ENCODE data around the gene GAMT. TPM values are rescaled to one million over a fixed set of nuclear protein-coding genes. Genes with fewer than 3 reads are reported as not detected.
A peak's percentile ranks its signal among the peaks of the same experiment; 100 is the strongest.

The GAMT gene
- total RNA-seq, 6 experiments from 2014 or later, result 151 to 380 (median 221) TPM

DNA sequence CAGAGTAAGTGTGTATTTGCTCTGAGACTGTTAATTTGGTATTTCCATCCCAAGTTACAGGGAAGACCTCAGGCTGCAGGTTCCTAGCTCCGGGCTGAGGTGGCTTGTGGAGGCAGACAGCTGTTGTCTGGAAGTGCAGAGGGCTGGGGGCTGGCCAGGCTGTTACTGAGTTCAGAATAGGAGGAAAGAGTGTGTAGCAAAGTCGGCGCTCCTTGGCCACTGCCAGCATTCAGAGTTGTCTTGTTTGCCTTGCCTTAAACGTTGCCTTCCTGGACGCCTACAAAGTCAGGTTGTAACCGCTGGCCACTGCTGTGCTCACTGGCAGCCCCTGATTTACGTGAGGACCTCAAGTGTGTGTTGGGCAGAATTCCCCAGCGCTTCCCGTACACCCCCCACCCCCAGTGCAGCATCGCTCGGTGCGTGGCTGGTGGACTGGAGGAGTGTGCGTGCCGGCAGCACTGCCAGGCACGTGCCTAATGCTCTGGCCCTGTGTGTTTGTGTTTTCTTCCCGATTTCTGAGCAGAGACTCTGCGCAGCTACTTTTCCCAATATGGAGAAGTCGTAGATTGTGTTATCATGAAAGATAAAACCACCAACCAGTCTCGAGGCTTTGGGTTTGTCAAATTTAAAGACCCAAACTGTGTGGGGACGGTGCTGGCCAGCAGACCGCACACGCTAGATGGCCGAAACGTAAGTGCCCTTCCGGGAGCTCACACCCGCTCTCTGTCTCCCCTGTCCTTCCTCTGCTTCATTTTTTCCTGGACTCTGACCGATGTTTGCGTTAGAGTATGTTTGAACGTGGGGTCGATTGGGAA, 16.5 kb upstream of the GAMT start:
- ATAC-seq (peak; percentile 4 to 27 (median 26)), DNase-seq (peak in 1 of 3 donors; percentile 56)
- Histone ChIP-seq H3K4me3 (no peak overlapping the region), H3K4me1 (peaks cover 0 to 51% (median 20%) of the 10 kb centered on the region in 4 donors), H3K36me3 (peaks cover 0 to 37% (median 18%) of the 10 kb centered on the region in 4 donors), H3K27ac (peak overlapping the region in 2 of 3 donors; percentile 21 to 56), H3K9me3 (no peaks in the 10 kb centered on the region), H3K27me3 (no peaks in the 10 kb centered on the region)
- 49% methylated on average over 23 of the region's 30 CpGs for whole genome bisulfite sequencing (ENCODE audit: insufficient coverage, low coverage, low lambda C conversion rate, missing lambda C conversion rate)
- intact Hi-C loops (cut with DNase I), result no loop called here
- no peak for TF ChIP-seq POLR2A (IDR thresholded peaks at IDR 0.05)
- TF ChIP-seq, protein P1, sequence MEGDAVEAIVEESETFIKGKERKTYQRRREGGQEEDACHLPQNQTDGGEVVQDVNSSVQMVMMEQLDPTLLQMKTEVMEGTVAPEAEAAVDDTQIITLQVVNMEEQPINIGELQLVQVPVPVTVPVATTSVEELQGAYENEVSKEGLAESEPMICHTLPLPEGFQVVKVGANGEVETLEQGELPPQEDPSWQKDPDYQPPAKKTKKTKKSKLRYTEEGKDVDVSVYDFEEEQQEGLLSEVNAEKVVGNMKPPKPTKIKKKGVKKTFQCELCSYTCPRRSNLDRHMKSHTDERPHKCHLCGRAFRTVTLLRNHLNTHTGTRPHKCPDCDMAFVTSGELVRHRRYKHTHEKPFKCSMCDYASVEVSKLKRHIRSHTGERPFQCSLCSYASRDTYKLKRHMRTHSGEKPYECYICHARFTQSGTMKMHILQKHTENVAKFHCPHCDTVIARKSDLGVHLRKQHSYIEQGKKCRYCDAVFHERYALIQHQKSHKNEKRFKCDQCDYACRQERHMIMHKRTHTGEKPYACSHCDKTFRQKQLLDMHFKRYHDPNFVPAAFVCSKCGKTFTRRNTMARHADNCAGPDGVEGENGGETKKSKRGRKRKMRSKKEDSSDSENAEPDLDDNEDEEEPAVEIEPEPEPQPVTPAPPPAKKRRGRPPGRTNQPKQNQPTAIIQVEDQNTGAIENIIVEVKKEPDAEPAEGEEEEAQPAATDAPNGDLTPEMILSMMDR (IDR thresholded peaks at IDR 0.05), result no peak

DNA sequence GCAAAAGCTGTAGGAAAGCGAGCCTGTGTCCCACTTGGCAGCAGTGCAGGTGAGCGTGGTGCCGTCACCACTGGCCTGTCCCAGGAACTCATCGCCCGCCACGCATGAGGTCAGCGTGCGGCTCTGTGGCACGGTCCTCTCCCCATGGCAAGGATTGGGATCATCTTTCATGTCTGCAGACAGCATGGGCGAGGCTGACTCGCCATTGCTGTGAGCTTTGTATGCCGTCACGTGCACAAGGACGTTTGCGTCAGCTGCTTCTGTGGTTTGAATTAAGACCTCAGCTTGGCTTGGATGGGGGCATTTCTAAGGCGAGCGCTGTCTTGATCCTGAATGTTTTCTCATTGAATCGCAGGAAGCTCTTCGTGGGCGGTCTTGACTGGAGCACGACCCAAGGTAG, 15.8 kb upstream of the GAMT start:
- no peak overlapping the region for H3K4me3 ChIP-seq
- DNase-seq (peak in 2 of 3 donors; percentile 53 to 54), ATAC-seq (peak in 3 of 4 donors; percentile 31 to 37 (median 35))
- no peaks in the 10 kb centered on the region for H3K27me3 ChIP-seq
- no peaks in the 10 kb centered on the region for H3K9me3 ChIP-seq
- peaks cover 0 to 58% (median 21%) of the 10 kb centered on the region in 4 donors for H3K4me1 ChIP-seq
- H3K27ac ChIP-seq, result peak overlapping the region in 1 of 3 donors; percentile 2
- H3K36me3 ChIP-seq, result peaks cover 0 to 36% (median 16%) of the 10 kb centered on the region in 4 donors
- WGBS (ENCODE audit: insufficient coverage, low coverage, low lambda C conversion rate, missing lambda C conversion rate), result 65% methylated on average over 7 of the region's 21 CpGs
- TF ChIP-seq POLR2A (IDR thresholded peaks at IDR 0.05), result no peak
- TF ChIP-seq, protein P1 (IDR thresholded peaks at IDR 0.05), result no peak
- intact Hi-C loops (cut with DNase I), result no loop called here

DNA sequence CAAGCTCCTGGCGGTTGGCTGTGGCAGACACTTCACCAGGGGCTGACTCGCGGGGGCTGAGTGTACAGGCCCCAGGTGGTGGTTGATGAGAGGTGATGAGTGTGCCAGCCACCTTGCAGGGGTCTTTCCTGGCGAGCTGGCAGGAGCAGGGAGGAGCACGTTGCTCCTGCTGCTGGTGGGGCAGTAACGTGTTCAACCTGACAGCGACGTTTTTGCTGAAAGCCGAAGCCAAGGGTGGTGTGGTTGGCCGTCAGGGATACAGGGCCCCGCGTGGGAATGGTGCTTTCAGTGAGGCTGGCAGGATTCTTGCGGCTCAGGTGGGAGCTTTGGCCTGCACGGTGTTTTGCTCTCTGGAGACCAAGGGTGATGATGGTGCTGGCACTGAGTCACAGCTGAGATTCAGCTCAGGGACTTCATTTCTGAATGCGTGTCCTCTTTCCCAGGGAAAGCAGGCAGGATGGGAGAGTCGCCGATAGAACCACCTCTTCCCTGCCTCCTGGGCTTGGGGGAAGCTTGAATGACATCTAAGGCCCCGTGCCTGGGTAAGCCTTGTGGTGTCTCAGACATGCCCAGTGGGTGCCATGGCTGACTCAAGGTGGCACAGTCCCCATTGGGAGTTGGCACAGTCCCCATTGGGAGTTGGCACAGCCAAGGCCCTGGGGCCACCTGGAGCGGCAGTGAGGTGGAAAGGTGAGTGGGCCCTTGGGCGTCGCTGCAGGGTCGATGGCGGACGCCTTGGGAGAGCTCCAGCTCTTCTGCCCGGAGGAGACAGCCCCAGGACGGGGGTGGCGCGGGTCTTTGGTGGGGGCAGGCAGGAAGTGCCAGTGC, 14.9 kb upstream of the GAMT start:
- H3K9me3 ChIP-seq, result no peaks in the 10 kb centered on the region
- H3K27ac ChIP-seq, result peak overlapping the region; percentile 63 to 66 (median 64)
- H3K4me3 ChIP-seq, result no peak overlapping the region
- intact Hi-C loops (cut with DNase I), result no loop called here
- TF ChIP-seq POLR2A (IDR thresholded peaks at IDR 0.05), result no peak
- TF ChIP-seq, protein P1 (IDR thresholded peaks at IDR 0.05), result no peak
- H3K27me3 ChIP-seq, result no peaks in the 10 kb centered on the region
- WGBS (ENCODE audit: insufficient coverage, low coverage, low lambda C conversion rate, missing lambda C conversion rate), result no CpG with 5 or more reads among the region's 28 CpGs
- no peak for ATAC-seq
- H3K4me1 ChIP-seq, result peaks cover 0 to 66% (median 22%) of the 10 kb centered on the region in 4 donors
- peaks cover 0 to 27% (median 11%) of the 10 kb centered on the region in 4 donors for H3K36me3 ChIP-seq
- peak in 1 of 3 donors; percentile 55 for DNase-seq

DNA sequence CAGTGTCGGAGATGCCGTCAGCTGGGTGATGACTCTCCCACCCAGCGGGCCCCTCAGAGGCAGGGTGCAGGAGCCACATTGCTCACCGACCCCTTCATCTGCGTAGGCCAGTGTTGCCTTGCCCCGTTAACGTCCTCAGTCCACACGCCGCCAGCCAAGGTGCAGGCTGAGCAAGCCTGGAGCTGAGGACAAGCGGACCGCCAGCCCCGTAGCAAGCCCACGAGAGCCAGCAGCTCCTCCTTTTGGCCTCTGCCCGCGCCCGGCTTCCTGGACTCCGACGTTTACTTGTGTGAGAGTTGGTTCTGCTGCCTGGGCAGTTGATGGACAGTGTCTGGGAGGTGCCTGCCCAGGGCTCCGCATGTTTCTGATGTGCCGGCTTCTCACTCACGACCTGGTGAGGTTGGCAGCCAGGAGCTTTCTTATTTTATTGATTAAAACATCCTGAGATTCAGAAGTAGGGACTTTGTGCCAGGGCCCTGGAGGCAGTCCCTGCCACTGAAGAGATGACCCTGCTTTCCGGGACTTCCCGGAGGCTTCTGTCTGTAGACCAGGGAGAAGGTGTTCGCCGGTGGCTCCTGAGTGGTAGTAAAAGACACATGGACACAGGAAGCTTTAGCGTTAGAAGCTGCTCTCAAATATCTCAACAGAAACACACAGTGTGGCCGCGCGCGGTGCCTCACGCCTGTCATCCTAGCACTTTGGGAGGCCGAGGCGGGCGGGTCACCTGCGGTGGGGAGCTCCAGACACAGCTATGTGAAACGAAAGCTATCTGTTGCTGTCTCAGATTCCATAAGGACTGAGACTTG, 11.9 kb upstream of the GAMT start:
- Histone ChIP-seq H3K27ac (no peak overlapping the region), H3K27me3 (no peaks in the 10 kb centered on the region), H3K36me3 (peaks cover 0 to 9% (median 0%) of the 10 kb centered on the region in 4 donors), H3K9me3 (no peaks in the 10 kb centered on the region), H3K4me3 (no peak overlapping the region), H3K4me1 (peaks cover 4 to 80% (median 34%) of the 10 kb centered on the region in 4 donors)
- ATAC-seq (no peak), DNase-seq (no peak)
- no peak for TF ChIP-seq POLR2A (IDR thresholded peaks at IDR 0.05)
- TF ChIP-seq, protein P1 (IDR thresholded peaks at IDR 0.05), result no peak
- intact Hi-C loops (cut with DNase I), result no loop called here
- 78% methylated on average over 6 of the region's 36 CpGs for WGBS (ENCODE audit: insufficient coverage, low coverage, low lambda C conversion rate, missing lambda C conversion rate)
